NOMO-1 (cell line): ENCODE data around the gene LRCH4.
"Not testable (repeated sequence)": the region's sequence is repeated elsewhere in the genome, so short reads cannot be mapped to it uniquely, and the experiment has no call there.

ENCODE experiments used
- DNase-seq, 2 experiments: peaks; one replicate each; lab custom pipeline; 2025; ENCODE audit not compliant: unreplicated experiment in 2 of 2; lab: John Stamatoyannopoulos, UW

The LRCH4 gene

DNA sequence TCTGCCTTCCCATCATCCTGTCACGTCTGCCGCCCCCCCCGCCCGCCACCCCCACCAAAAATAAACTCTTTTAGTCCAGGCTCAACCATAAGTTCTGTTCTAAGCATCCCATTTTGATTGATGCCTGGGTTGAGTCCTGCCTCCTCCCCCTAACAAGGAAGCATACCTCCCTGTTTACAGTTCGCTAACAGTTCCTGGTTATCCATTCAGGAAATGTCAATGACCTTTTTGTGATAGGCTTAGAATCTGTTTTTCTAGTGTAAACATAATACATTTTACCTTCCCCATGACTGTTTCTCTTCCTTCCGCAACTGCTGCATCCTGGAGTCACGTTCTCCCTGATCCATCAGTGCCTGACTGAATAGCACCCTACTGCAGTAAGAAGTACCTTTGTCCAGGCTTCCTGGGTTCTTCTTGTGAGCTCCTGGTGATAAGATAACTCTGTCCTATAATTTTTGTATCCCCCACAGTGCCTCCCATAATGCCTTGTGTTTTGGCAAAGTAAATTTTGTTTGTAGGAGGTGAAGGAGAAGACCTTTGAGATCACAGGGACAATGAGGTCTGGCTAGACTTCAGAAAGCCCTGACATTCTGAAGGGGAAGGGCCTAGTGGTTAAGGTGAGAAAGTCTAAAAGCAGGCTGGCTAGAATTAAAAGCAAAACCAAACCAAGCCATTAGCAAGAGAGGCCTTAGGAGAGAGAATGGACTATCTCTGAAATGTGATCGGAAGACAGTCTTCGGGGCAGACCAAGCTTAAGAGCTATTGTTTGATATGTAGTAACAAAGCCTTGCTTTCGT lies 39.6 kb downstream of the LRCH4 start:
- no peak for DNase-seq

DNA sequence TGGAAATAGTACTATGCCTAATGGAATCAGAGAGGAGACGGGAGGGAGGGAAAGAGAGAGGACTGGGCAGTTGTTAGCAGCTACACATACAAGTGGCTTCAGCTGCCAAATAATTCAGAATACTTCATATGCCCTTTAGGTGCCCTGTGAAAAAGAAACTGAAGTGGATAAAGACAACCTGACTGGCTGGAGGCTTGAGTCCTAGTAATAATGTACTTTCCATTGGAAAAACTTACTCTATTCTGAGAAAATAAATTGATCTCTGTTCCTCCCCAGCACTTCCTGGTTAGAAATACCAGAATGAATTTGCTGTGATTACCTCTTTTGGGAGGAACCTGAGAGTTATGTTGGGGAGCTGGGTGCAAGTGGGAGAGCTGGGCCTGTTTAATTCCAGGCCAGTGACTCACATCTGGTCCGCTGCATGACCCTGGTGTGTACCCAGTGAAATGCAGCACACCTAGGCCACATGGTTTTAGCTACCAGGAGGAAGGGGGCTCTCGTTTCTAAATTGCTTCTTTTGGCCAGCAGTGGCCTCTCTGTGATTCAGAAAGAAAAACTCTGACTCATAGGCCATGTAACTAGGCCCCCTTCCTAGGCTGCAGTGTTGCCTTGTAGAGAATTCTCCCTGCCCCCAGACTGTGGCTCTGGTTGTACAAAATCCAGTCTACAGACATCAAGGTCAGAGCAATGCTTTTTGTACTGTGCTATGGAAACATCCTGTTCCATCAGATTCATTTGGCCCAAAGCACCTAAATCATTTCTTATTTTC lies 40.4 kb downstream of the LRCH4 start:
- peak; percentile 35 to 55 for DNase-seq

DNA sequence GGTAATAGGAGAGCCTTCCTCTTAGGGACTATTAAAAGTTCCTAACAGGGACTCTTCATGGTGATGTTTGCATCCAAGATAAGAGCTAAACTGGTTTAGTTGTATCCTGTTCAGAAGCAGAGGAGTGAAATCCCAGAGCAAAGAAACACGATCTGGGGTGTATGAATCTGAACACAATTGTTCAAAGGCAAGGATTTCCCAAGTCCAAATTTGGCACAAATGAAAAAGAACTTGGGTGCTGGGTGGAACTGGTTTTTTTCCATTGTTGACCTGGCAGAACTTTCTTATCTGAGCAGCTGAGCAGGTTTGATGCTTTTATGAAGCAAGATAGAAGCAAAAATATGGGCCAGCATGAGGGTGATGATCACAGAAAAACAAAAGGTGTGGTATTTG lies 41.0 kb downstream of the LRCH4 start:
- DNase-seq = no peak

DNA sequence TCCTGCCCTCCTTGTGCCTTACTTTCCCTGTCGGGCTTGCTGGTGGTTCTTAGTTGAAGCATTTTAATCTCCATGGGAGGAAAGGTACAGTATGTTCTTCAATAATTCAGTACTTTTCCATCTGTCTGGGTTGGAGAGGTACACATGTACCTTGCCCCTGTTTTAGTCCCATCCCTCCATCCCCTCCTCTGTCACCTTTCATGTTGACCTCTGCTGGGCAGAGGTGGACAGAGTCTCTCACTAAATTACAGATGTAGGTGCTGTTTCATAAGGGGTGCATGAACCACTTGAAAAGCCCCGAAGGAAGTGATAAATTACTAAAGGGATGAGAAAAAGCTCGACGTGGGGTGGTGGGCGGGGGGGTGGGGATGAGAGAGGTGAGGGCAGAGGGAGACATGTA lies 41.5 kb downstream of the LRCH4 start:
- DNase-seq = no peak

DNA sequence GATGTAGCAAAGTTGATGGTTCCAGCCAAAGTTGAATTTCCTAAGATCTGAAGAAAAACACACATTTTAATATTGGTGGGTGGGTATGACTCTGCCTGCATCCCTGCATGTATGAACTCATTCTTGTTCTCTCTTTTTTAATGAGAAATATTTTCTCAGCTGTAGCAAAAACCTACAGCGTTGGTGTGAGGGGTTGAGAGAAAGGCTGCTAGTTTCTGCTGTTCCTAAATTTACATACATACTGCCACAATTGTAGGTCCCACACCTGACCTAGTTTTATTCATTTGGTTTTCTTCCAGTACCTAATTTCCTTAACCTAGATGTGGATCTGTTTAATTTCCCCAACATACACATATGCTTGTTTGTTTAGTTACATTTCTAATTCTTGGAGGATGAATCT lies 42.3 kb downstream of the LRCH4 start:
- no peak for DNase-seq

DNA sequence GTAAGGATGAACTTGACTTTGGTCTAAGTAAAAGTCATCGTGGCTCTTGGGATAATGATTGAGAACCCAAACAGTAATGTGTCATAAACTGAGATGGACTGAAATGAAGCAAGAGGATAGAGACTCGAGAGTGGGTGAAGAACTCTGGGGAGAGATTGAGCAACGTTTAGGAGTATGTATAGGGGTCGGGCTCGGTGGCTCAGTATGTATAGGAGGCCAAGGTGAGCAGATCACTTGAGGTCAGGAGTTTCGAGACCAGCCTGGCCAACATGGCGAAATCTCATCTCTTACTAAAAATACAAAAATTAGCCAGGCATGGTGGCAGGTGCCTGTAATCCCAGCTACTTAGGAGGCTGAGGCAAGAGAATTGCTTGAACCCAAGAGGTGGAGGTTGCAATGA lies 44.6 kb downstream of the LRCH4 start:
- DNase-seq = not testable (repeated sequence)

DNA sequence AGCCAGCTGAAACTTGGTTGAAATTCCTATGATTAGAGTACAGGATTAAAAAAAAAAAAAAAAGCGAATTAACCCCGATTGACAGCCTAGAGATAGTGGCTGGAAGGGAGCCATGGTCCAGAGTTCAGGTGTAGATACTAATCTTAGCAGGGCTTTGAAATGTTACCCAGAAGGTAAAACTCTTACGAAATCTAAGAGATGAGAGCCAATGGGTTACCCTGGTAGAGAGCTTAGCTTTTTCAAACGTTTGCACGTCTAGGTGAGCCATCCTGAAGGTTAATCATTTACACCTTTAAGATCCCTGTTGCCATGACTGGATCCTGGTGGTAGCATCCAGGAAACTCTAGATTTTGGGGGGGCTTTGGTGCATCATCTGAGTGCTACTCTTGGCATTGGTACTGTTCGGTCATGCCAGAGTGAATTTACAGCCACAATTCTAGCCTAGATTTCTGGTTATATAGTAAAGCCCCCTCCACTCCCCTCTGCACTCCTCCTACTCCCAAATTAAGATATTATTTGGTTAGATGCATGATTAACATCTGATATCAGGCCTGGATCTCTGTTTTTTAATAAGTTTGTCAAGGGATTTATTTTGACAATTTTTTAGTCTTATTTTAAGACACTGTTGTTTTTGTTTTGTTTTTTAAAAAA lies 45.7 kb downstream of the LRCH4 start:
- DNase-seq = no peak

DNA sequence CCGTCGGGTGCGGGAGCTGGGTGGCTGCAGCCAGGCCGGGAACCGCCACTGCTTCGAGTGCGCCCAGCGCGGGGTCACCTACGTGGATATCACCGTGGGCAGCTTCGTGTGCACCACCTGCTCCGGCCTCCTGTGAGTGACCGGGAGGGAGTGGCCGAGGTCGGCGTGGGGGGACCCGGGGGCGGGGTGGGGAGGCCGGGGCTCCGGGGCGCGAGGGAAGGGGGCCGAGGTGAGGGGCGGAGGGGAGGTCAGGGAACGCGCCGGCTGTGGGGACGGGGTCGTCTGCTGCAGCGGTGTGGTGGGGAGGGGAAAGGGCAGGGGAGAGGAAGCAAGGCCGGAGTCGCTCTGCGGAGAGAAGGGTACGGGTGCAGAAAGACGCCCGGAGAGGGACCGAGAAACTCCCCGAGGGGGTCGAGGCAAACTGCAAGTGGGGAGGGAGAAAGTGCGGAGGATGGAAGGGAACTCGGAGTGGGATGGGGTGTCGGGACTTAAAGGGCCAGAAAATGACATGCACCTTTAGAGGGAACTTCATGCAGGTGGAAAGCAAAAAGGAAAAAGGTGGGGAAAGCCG lies 46.4 kb downstream of the LRCH4 start:
- no peak for DNase-seq

DNA sequence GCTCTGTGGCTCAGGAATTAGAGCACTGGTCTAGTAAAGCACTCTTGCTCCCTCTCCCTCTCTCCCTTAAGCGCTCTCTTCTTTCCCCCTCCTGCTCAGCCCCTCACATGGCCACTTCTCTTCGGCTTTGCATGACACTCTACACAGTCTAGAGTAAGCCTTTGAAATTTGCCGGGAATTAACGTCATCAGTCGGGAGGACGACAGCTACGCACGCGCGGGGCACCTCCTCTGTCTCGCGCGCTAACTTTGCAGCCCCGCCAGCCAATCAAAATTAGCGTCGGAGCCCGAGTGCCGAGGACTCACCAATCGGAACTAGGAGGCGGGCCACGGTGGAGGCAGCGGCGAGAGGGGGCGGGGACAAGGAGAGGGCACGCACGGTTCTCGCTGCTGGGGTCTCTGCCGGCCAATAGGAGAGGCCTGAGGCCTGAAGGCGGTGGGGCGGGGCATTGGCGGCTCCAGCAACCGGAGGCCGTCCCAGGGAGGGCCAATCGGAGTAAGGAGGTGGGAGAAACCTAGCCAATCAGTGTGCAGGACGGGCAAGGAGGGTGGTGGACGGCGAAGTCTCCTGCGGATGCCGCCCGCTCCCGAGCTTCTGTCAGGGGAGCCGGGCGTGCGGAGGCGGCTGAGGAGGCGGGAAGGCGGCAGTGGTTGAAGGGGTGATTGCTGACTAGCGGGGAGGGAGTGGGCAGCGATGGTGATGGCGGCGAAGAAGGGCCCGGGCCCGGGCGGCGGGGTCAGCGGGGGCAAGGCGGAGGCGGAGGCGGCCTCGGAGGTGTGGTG lies 47.1 kb downstream of the LRCH4 start, which contains the start of gene AGFG2:
AGFG2 (plus strand) TSS at position 550 of the 782 bp plus-strand sequence; CDS start at position 694, 144 bp downstream.
- DNase-seq = peak; percentile 100

DNA sequence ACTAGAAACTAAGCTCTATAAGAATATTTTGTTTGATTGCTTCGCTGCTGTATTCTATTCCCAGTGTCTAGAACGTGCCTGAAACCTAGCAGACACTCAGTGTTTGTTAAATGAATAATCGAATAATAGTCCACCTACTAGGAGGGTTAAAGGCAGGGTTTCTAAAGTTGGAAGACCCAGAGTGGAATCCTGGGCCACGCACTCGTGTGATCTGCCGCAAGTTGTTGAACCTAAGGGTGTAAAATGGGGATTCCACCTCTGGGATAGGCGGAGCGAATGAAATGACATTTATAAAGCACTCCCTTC lies 47.6 kb downstream of the LRCH4 start:
- DNase-seq = no peak

DNA sequence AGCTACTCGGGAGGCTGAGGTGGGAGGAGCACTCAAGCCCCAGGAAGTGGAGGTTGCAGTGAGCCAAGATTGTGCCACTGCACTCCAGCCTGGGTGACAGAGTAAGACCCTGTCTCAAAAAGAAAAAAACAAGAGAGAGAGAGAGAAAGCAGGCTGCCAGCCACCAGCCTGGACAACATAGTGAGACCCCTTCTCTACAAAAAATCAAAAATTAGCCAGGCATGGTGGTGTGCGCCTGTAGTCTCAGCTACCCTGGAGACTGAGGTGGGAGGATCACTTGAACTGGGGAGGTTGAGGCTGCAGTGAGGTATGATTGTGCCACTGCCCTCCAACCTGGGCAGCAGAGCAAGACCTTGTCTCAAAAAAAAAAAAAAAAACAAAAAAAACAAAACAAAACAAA lies 49.2 kb downstream of the LRCH4 start:
- DNase-seq = not testable (repeated sequence)

DNA sequence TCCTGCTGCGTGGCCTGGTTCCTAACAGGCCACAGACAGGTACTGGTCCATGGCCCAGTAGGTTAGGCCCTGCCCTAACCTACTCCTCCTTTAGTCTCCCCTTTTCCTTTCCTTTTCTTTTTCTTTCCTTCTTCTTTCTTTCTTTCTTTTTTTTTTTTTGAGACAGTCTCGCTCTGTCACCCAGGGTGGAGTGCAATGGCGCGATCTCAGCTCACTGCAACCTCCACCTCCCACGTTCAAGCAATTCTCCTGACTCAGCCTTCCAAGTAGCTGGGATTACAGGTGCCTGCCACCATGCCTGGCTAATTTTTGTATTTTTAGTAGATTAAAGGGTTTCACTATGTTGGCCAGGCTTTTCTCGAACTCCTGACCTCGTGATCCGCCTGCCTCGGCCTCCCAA lies 49.9 kb downstream of the LRCH4 start:
- not testable (repeated sequence) for DNase-seq

DNA sequence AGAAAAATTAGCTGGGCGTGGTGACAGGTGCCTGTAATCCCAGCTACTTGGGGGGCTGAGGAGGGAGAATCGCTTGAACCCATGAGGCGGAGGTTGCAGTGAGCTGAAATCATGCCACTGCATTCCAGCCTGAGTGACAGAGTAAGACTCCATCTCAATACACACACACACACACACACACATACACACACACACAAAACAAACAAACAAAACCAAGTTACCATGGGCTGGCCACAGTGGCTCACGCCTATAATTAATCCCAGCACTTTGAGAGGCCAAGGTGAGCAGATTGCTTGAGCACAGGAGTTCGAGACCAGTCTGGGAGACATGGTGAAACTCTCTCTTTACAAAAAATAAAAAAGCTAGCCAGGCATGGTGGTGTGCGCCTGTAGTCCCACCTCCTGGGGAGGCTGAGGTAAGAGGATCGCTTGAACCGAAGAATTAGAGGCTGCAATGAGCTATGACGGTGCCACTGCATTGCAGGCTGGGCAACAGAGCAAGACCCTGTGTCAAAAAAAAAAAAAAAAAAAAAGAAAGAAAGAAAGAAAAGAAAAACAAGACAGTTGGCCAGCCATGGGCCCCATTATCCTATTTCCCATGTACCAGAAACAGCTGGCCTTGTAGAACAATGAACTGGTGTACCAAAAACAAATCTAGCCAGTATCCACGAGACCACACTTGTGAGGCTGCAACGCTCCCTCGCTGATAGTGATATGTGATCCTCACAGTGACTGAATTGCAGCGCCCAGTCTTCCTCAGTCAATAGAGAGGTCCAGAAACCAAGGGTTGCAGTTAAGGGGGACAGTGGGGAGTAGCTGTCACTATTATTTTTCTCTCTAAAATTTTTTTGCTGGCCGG lies 53.5 kb downstream of the LRCH4 start:
- no peak for DNase-seq

DNA sequence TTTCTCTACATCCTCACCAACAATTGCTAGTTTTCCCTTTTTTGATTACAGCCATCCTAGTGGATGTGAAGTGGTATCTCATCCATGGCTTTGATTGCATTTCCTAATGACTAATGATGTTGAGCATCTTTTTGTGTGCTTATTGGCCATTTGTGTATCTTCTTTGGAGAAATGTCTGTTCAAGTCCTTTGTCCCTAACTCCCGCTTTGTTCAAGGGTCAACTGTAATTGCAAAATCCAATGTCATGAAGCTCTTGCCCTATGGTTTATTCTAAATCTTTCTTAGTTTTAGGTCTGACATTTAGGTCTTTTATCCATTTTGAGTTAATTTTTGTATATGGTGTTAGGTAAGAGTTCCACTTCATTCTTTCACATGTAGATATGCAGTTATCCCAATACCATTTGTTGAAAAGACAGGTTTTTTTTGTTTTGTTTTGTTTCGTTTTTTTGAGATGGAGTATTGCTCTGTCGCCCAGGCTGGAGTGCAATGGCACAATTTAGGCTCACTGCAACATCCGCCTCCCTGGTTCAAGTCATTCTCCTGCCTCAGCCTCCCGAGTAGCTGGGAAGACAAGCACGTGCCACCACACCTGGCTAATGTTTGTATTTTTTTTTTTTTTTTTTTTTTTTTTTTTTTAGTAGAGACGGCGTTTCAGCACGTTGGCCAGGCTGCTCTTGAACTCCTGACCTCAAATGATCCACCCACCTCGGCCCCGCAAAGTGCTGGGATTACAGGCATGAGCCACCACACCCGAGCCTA lies 57.6 kb downstream of the LRCH4 start:
- DNase-seq = not testable (repeated sequence)
